ENCODE data around the gene PTGDR2. TPM values are rescaled to one million over a fixed set of nuclear protein-coding genes. Genes with fewer than 3 reads are reported as not detected.
A peak's percentile ranks its signal among the peaks of the same experiment; 100 is the strongest.
"Not testable (repeated sequence)": the region's sequence is repeated elsewhere in the genome, so short reads cannot be mapped to it uniquely, and the experiment has no call there.

PTGDR2 gene
- total RNA-seq, 1 donor from 2014 or later = not detected

DNA sequence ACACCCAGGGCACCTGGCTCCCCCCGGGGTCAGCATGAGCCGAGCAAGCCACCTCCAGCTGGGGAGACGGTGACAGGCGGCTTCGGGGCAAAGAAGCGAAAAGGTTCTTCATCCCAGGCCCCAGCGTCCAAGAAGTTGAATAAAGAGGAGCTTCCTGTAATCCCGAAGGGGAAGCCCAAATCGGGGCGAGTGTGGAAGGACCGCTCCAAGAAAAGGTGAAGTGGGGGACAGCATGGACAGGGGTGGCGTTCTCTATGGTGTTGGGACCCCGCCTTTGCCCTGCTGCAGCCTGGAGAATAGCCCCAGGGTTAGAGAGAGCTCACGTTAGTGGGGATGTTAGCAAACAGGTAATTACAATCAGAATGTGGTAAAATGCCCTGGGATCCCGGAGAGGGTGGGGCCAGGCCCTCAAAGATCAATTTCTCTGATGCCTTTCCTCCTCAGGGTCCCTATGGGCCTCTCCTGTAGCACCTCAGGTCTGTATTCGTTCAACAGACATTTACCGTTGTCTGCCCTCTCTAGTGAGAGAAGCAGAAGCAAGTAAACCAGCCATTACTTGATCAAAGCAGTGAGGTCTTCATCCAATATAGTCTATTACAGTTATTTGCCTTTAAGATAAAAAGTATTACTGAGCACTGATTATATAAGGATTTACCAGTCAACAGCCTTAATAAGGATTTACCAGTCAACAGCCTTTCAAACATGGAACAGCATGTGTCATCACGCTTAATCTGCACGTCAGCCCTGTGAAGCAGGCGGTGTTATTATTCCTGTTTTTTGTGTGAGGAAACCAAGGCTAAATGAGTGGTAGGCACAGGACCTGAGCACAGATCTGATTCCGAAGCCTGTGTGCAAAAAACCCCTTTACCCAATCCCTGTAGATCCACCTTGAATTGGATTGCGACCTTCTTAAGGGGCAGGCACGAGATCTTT is 12.8 kb downstream of the PTGDR2 start:
- peak in 1 of 2 donors; percentile 61 for DNase-seq (ENCODE audit: low read depth in 2 of 2)

DNA sequence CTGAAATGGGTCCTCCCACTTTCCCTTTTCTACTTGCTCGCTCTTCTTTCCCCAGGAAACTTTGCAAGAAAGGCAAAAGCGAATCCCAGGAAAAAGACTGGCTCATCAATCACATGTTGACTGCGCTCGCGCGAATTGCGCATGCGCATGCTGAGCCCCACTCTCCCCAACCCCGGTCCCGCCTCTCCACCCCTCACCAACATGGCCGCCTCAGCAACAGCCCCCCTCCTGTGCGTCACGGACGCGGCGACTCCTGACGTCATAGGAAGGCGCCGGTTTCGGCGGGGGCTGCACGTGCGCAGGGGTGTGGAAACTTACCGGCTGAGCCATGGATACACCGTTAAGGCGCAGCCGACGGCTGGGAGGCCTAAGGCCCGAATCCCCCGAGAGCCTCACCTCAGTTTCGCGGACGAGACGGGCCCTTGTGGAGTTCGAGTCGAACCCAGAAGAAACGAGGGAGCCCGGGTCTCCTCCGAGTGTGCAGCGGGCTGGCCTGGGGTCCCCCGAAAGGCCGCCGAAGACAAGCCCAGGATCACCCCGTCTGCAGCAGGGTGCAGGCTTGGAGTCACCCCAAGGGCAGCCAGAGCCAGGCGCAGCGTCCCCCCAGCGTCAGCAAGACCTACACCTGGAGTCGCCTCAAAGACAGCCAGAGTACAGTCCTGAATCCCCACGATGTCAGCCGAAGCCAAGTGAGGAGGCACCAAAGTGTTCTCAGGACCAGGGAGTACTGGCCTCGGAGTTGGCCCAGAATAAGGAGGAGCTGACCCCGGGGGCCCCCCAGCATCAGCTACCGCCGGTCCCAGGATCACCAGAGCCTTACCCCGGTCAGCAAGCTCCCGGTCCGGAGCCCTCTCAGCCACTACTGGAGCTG is 13.7 kb downstream of the PTGDR2 start, which contains the start of gene CCDC86:
TSS of gene CCDC86 (plus strand) at position 317 of the 871 bp plus-strand sequence. CDS start at position 329, 12 bp downstream.
- DNase-seq (ENCODE audit: low read depth in 2 of 2) = peak; percentile 93 to 97

DNA sequence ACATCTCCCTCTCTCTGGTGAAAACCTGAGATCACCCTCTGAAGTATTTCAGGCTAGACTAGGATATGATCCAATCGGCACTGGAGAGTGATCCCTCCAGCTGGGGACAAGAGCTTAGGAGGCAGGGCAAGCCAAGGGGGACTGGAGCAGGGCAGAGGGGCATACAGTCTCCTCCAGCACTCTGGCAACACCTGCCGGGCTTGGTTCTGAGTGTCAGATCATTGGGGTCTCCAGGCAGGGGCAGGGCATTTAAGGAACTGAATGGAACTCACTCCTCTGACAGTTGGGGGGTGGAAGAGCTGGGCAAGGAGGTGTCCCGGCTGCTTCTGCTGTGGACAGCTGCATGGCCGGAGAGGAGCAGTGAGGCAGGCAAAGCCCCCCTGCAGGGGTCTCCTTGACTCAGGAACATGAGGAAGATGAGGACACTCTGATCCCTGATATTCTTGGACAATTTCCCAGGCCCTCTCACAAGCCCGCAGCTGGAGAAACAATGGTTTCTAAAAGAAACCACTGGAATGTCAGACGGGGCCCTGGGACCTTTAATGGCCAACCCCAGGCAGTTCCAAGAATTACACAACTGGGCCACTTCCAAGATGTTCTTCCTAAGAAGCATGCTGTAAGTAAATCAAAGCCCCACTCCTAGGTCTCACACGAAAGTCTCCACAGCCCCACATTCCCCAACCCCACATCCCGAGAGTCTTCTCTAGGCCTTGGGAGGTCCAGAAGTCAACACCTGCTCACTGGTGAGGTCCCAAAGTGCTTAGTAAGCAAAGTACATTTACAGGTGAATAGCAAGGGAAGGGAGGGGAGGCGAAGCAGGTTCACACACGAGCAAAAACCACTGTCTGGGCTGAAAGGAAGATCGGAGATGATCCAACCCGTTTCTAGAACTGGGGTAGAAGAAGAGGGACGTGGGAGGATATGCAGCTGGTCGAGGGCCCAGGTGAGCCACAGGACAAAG is 15.0 kb downstream of the PTGDR2 start:
- DNase-seq (ENCODE audit: low read depth in 2 of 2) = peak in 1 of 2 donors; percentile 65

DNA sequence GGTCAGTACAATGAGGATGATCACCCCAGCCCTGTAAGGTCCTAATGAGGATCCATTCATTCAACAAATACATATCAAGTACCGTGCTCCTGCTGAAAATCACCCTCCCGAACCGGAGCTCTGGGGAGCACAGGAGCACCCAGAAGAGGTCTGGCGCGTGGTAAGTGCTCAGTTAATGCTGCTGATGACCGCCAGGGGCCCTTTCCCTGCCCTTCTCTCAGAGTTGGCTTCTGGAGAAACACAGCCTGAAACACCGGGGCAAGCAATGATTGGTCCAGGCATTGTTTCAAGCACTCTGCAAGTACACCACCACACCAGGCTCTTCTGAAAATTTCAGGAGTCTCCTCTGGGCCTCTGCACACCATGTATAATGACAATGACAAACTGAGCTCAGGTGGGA is 17.6 kb downstream of the PTGDR2 start:
- DNase-seq (ENCODE audit: low read depth in 2 of 2) = no peak

DNA sequence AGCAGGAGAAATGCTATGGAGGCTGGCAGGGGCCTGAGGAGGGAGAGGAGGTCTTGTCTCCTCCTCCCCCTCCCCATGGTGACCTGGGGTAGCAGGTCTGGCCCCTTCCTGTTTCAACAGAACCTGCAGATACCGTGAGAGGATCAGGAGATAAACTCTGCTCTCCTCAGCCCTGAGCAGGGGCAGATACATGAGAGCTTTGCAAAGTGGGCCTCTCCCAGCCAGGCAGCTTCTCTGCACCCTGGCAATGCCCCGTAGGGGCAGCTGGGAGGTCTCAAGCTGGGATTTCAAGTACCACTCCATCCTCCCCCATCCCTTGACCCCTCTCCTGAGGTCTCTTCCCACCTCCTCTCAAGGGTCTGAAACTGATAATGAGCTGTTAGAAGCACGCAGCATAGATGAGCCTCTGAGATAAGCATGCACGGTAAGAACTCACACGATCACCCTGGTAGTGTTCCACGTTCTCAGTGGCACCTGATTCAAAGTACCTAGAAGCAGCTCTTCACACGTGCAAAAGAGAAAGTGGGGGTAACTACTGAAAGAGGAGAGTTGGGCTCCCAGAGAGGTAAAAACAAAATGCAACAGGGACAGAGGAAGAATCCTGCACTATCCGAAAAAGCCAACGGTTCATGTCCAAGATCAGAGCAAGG is 18.8 kb downstream of the PTGDR2 start:
- DNase-seq (ENCODE audit: low read depth in 2 of 2) = no peak

DNA sequence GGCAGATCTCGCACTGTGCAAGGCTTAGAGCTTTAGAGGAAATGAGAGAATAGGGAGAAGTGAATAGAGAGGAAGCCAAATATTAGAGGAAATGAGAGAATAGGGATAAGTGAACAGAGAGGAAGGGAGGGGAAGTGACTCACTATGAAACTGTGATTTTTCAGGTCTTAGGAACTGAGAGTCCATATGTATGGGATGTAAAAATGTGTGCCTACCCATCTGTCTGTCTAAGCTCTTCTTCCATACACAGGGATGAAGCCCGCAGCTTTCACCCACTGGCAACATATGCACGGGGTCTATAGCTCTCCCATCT is 20.3 kb downstream of the PTGDR2 start:
- DNase-seq (ENCODE audit: low read depth in 2 of 2) = peak; percentile 30 to 86

DNA sequence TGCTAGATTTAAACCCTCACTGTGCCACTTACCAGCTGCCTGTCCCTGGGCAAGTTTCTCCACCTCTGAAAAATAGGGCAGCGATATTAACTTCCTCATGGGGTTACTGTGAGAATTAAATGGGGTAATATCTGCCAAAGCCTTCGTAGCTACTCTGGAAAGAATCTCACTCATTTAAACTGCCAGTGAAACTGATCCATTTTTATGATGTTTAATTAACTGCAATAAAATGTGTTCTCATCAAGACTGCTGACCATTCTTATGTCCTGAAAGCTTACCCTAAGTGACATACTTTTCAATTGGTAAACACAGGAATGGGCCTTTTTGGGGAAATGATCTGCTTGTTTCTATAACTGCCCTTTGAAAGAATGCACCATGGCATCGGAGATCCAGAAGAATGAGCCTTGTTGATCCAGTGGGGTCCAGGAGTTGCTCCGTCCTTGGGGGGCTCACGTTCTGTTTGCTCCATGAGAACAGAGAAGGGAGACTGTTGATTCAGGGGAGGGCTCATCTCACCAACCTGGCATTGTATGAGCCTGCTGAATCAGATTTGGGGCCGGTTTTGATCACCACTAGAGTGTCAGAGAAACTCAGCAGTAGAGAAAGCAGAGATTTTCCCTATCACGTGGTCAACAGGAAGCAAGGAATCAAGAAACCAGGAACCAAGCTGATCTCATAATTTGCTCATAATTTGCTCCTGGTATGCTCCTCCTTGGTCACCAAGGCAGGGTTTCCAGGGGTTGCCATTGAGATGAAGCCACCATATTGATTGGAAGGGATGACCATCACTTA is 20.8 kb downstream of the PTGDR2 start:
- no peak for DNase-seq (ENCODE audit: low read depth in 2 of 2)

DNA sequence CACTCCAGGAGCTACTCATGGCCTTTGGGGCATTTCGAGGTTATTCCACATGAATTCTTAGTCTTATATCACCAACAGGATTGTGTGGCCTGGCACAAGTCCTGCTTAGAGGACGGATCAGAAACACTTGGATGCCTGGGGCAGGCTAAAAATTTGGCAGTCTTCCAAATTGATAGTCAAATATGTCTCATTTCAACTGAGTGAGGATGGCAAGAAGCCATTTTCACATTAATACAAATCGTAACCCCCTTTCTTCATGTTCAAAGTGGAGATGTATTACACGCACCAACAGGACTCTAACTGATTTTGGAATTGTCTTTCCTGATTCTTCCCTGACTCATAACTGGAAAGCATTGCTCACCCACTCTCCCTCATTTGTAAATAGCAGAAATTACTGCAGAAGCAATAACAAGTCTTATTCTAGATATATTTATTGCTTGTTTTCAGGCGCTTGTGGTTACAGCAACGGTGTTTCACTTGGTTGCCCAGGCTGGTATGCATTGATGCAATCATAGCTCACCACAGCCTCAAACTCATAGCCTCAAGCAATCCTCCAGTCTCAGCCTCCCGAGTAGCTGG is 24.2 kb downstream of the PTGDR2 start:
- peak in 1 of 2 donors; percentile 43 for DNase-seq (ENCODE audit: low read depth in 2 of 2)

DNA sequence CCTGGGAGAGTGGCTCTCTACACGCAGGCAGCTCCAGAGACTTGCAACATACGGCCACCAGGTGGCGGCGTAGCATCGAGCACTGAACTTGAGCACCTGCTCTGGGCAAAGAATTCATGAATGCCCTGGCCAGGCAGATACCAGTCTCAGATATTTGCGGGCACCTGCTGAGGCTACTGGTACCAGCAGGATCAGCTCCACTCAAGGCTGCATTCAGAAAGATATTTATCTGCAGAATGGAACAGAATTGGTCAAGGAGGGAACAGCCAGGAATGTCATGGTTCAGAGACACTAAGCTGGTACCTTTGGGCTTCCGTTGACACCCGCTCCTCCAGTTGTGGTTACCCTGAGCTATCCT is 24.6 kb downstream of the PTGDR2 start:
- peak; percentile 68 to 83 for DNase-seq (ENCODE audit: low read depth in 2 of 2)

DNA sequence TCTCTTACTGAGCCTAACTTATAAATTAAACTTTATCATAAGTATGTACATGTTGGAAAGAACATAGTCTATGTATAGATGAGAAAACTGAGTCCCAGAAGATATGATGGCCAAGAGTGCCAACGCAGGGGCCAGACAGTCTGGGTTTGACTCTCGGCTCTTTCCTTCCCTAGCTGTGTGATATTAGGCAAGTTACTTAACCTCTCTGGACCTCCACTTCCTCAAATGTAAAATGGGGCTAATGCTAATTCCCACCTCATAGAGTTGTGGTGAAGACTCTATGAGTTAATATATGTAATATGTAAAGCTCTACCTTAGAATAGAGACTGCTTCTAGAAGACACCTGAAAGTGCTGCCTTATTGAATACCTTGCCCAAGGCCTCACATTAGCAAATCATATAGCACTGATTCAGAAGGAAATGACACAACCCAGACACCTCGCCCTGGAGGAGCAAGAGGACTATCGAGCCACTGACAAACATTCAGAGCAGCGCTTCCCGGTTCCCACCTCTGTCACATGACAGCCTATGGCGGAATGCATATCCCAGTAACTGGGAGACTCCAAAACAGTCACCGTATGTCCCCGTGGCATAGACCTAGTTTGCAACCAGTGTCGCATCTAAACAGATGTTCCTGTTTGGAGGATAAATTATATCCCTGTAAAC is 25.1 kb downstream of the PTGDR2 start:
- DNase-seq (ENCODE audit: low read depth in 2 of 2) = no peak

DNA sequence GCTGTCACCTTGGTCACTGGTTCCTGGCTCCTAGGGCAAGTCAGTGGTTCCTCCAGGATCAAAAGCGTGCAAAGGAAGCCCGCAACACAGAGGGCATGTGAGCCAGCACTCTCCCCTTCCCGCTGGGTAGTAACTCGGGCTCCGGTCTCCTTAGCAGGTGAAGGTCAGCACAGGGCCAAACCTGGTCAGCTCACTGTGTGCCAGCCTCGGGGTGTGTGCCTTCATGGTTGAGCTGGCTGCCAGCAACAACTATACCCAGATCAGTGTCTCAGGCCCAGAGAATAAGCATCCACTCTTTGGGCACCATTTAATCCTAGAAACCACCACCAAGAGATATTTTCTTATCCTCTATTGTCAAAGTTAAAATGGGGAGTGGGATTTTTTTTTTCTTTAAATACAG is 30.0 kb downstream of the PTGDR2 start:
- DNase-seq (ENCODE audit: low read depth in 2 of 2) = no peak

DNA sequence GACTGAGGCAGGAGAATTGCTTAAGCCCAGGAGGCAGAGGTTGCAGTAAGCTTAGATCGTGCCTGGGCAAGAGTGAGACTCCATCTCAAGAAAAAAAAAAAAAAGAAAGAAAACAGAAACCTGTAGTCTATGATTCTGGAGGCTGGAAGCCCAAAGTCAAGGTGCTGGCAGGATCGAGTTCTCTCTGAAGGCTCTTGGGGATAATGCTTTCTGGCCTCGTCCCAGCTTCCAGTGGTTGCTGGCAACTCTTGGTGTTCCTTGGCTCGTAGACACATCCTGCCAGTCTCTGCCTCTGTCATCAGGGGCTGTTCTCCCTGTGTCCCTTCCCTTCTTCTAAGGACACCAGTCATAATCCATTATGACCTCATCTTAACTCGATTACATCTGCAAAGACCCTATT is 30.6 kb downstream of the PTGDR2 start:
- no peak for DNase-seq (ENCODE audit: low read depth in 2 of 2)

DNA sequence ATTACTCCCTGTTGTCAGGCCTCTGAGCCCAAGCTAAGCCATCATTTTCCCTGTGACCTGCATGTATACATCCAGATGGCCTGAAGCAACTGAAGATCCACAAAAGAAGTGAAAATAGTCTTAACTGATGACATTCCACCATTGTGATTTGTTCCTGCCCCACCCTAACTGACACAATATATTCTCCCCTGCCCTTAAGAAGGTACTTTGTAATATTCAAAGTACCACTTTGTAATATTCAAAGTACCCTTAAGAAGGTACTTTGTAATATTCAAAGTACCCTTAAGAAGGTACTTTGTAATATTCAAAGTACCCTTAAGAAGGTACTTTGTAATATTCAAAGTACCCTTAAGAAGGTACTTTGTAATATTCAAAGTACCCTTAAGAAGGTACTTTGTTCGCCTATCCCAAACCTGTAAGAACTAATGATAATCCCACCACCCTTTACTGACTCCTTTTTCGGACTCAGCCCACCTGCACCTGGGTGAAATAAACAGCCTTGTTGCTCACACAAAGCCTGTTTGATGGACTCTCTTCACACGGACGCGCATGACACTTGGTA is 31.9 kb downstream of the PTGDR2 start:
- not testable (repeated sequence) for DNase-seq (ENCODE audit: low read depth in 2 of 2)

DNA sequence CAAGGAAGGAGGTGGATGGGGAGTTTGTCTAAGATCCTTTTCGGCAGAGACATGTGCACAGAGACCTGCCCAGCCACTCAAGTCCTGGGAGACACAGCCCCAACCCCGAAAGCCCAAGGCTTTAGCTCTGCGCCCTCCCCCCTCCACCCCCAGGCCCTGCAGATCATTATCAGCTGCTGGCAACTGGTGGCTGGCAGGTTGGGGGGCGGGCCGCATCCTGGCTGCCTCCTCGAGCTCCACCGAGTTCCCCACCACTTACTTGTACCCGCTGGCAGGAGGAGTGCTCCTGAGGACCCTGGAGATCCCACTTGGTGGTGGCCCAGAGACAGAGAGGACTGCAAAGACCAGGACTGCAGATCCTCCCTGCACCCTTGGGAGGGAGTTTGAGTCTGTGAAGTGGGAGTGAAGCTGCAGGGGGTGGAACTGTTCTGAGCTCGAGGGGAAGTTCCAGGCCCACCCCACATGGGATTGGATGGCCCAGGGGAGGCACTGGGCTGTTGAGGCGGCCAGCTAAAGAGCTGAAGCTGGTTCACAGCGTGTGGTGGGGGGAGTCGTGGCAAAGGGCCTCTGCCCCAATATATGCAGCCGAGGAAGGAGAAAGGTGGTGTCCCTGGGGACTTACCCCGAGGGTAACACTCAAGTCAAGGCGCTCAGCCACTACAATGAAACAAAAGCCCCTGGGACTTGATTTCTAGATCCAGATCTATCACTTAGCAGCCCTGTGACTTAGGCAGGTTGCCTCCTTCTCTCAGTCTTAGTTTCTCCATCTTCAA is 33.7 kb downstream of the PTGDR2 start:
- DNase-seq (ENCODE audit: low read depth in 2 of 2) = no peak

DNA sequence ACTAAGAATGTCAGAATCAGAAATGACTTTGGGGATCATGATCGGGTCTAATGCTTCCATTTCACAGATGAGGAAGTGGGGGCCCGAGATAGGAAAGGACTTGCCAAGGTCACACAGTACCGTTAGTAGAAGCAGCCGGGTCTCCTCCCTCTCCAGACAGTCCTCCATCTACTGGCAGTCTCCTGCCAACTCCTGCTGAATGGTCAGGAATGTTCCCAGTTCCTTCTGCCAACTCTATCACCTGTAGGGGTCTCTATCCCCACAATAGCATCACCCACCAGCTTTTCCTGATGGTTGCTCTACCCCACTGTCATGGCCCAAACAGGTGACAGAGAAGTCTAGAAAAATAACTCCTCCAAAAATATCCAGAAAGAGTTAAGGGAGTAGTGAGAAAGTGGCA is 37.7 kb downstream of the PTGDR2 start:
- no peak for DNase-seq (ENCODE audit: low read depth in 2 of 2)

DNA sequence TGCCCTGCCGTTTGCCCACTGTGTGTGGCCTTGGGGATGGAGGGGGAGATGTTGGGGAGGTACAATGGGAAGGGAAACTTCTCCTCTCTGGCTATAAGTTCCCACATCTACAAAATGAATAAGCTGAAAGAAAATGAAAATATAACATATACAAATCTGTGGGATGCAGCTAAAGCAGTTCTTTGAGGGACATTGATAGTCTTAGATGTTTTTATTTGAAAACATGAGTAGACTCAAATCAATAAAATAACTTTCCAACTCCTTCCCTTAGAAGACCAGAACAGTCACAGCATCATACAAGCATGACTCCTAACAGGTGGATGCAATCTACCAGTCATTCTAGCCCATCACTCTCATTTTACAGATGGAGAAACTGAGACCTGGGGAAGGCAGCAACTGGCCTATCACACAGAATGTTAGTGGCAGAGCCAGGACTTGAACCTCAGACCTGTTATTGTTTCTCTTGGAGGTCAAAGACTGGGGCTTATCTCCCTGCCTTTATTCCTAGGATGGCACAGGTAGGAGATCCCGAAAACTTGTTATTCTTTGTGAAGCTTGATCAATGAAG is 39.1 kb downstream of the PTGDR2 start:
- no peak for DNase-seq (ENCODE audit: low read depth in 2 of 2)

DNA sequence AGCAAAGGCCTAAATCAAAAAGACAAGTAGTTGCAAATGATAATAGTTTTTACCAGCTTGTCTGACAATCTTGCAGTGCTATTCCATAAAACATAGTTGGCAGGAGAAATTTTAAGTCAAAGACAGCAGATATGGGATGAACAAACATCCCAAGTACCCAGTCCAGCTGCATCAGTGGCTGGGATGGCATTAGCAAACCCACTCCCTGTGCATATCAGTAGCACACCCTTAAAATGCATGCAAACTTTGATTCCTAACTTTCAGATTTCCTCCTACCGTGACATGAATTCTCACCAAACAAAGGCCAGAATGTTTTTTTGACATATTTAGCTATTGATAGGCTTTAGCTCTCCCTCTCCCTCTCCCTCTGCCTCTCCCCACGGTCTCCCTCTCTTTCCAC is 41.6 kb downstream of the PTGDR2 start:
- no peak for DNase-seq (ENCODE audit: low read depth in 2 of 2)

DNA sequence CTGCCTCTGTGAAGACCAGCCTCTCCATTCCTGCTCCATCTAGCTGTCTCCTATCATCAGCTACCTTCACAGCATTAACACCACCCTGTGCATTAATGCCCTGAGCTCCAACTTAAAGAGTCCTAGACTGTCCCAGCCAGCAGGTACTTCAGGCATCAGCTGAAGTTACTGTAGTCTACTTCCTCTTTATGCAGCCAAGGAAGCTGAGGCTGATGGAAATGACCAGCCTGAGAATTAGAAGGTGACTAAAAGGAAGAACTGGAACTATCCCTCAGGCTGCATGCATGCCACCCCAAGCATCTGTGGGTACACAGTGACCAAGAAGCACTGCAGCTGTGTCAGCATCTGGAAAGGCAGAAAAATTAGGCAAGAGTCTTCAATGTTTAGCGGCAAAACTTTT is 42.4 kb downstream of the PTGDR2 start:
- DNase-seq (ENCODE audit: low read depth in 2 of 2) = no peak

Measured in dermis microvascular lymphatic vessel endothelial cell (primary cell).